Motor neuron (in vitro differentiated cells): ENCODE data around the gene AHCTF1. TPM values are rescaled to one million over a fixed set of nuclear protein-coding genes. Genes with fewer than 3 reads are reported as not detected.
"Not testable (repeated sequence)": the region's sequence is repeated elsewhere in the genome, so short reads cannot be mapped to it uniquely, and the experiment has no call there.

Experiments used
- ATAC-seq, 8 experiments: fragments of 200-7000 bp; cut with Tn5 transposase; replicated peaks in 6 of 8; 2 replicates each; pipeline ENCODE4 v1.8.0; 2021; ENCODE audit warnings: mild to moderate bottlenecking in 8 of 8, moderate library complexity in 8 of 8
- H3K27ac ChIP-seq, 2 donors: fragments of 250-450 bp; sonication (Bioruptor Pico); 2 replicates each; pipeline ENCODE4 v1.9.0; 2021; ENCODE audit warnings: antibody characterized with exemption in 2 of 2, mild to moderate bottlenecking in 2 of 2, moderate library complexity in 1 of 2
- H3K4me1 ChIP-seq, 2 donors: fragments of 250-450 bp; sonication (Bioruptor Pico); replicated peaks in 1 of 2; 2 replicates each; pipeline ENCODE4 v1.6.1; 2021; ENCODE audit warnings: antibody characterized with exemption in 2 of 2, mild to moderate bottlenecking in 2 of 2, moderate library complexity in 1 of 2
- H3K4me3 ChIP-seq, 5 donors: fragments of 250-450 bp; sonication (Bioruptor Pico); 2 replicates each; pipeline ENCODE4 v1.9.0; 2021; ENCODE audit warnings: antibody characterized with exemption in 5 of 5, mild to moderate bottlenecking in 5 of 5, moderate library complexity in 4 of 5
- WGBS, 10 experiments: fragments of 450-650 bp; shearing (Covaris generic); methylation state at CpG; one replicate each; pipeline ENCODE4 v1.0.0; 2022; 5-methylcytosine and 5-hydroxymethylcytosine counted together
- in situ Hi-C, 9 experiments: fragments of 400-800 bp; cut with MboI; loops; one replicate each; pipeline ENCODE4 v1.15.0; 2021; ENCODE audit warnings: low sequenced_read_pairs in 9 of 9, low pct_unique_long_range_greater_than_20kb in 2 of 9; ENCODE audit not compliant: unreplicated experiment in 9 of 9
- total RNA-seq, 8 experiments: library from RNA; unstranded; fragments of 300-600 nt; gene quantifications; 2 replicates each; pipeline versions ENCODE4 v1.2.3 to v1.2.4, GENCODE V29; 2022

Gene AHCTF1
- total RNA-seq, 8 experiments from 2014 or later: 25.6 to 50.4 (median 32.5) TPM

- H3K27ac ChIP-seq: no peak overlapping the region
- in situ Hi-C loops: no loop called here
- no peaks in the 10 kb centered on the region for H3K4me1 ChIP-seq
- 60 to 100% (median 95%) methylated on average over 1 of the region's 1 CpG for WGBS, 10 experiments
- no peak for ATAC-seq
- H3K4me3 ChIP-seq: no peak overlapping the region
These were observed 75.4 kb downstream of the AHCTF1 start for GRCh38 chr1:246856371-246856770.

- H3K4me1 ChIP-seq, ATAC-seq, H3K27ac ChIP-seq, H3K4me3 ChIP-seq, in situ Hi-C loops: not testable (repeated sequence)
- WGBS, 10 experiments: 100% methylated on average over 1 of the region's 5 CpGs; no CpG with 5 or more reads in 9 of the 10 experiments
These were observed 81.1 kb downstream of the AHCTF1 start for GRCh38 chr1:246850640-246851039.

GRCh38 chr1:246843876-246844275 is 87.9 kb downstream of the AHCTF1 start:
- in situ Hi-C loops: loop anchor here in 1 of 9 experiments (25.0 kb wide), 1 partner anchor 93 kb away; the partner anchor contains the start of gene AHCTF1
- no peaks in the 10 kb centered on the region for H3K4me1 ChIP-seq
- 0 to 100% (median 92%) methylated on average over 1 to 5 of the region's 5 CpGs for WGBS, 10 experiments
- no peak overlapping the region for H3K27ac ChIP-seq
- no peak for ATAC-seq
- H3K4me3 ChIP-seq: no peak overlapping the region

- not testable (repeated sequence) for ATAC-seq, H3K27ac ChIP-seq, H3K4me3 ChIP-seq, H3K4me1 ChIP-seq
- 86 to 100% (median 94%) methylated on average over 1 to 3 of the region's 3 CpGs; no CpG with 5 or more reads in 2 of the 10 experiments for WGBS, 10 experiments
- in situ Hi-C loops: loop anchor here in 1 of 9 experiments (25.0 kb wide), 1 partner anchor 97 kb away; the partner anchor contains the start of gene AHCTF1
These were observed 91.0 kb downstream of the AHCTF1 start for GRCh38 chr1:246840761-246841160.

GRCh38 chr1:246838118-246838456 is 93.7 kb downstream of the AHCTF1 start:
- WGBS, 10 experiments: 75 to 100% (median 92%) methylated on average over 2 of the region's 2 CpGs
- no peak for ATAC-seq
- Histone ChIP-seq H3K4me1 (peaks cover 0 to 5% of the 10 kb centered on the region in 2 donors), H3K4me3 (no peak overlapping the region), H3K27ac (no peak overlapping the region)
- in situ Hi-C loops: loop anchor here in 1 of 9 experiments (25.0 kb wide), 1 partner anchor 99 kb away; the partner anchor contains the start of gene AHCTF1

GRCh38 chr1:246837418-246838117 is 94.2 kb downstream of the AHCTF1 start:
- peaks cover 0 to 5% of the 10 kb centered on the region in 2 donors for H3K4me1 ChIP-seq
- no peak overlapping the region for H3K4me3 ChIP-seq
- peak in 1 of 8 experiments; percentile 10 for ATAC-seq
- in situ Hi-C loops: loop anchor here in 1 of 9 experiments (25.0 kb wide), 1 partner anchor 100 kb away; the partner anchor contains the start of gene AHCTF1
- 71 to 97% (median 93%) methylated on average over 1 to 9 of the region's 9 CpGs; no CpG with 5 or more reads in 1 of the 10 experiments for WGBS, 10 experiments
- H3K27ac ChIP-seq: no peak overlapping the region

- Histone ChIP-seq H3K27ac (no peak overlapping the region), H3K4me3 (no peak overlapping the region), H3K4me1 (peaks cover 0 to 5% of the 10 kb centered on the region in 2 donors)
- in situ Hi-C loops: loop anchor here in 1 of 9 experiments (25.0 kb wide), 1 partner anchor 101 kb away; the partner anchor contains the start of gene AHCTF1
- ATAC-seq: peak in 6 of 8 experiments; percentile 14 to 64 (median 52)
- WGBS, 10 experiments: 0 to 83% (median 64%) methylated on average over 2 to 6 of the region's 6 CpGs
These were observed 95.4 kb downstream of the AHCTF1 start for GRCh38 chr1:246836209-246836966.

GRCh38 chr1:246831543-246831942 is 100.2 kb downstream of the AHCTF1 start:
- H3K4me3 ChIP-seq: no peak overlapping the region
- WGBS, 10 experiments: 0 to 100% (median 73%) methylated on average over 1 to 4 of the region's 4 CpGs; no CpG with 5 or more reads in 2 of the 10 experiments
- no peak overlapping the region for H3K27ac ChIP-seq
- ATAC-seq: no peak
- in situ Hi-C loops: loop anchor here in 1 of 9 experiments (25.0 kb wide), 1 partner anchor 106 kb away; the partner anchor contains the start of gene AHCTF1
- peaks cover 0 to 4% of the 10 kb centered on the region in 2 donors for H3K4me1 ChIP-seq

GRCh38 chr1:246828818-246829217 is 102.9 kb downstream of the AHCTF1 start:
- WGBS, 10 experiments: 47 to 100% (median 82%) methylated on average over 1 to 4 of the region's 4 CpGs
- Histone ChIP-seq H3K4me3 (no peak overlapping the region), H3K27ac (no peak overlapping the region), H3K4me1 (no peaks in the 10 kb centered on the region)
- in situ Hi-C loops: loop anchor here in 1 of 9 experiments (25.0 kb wide), 1 partner anchor 108 kb away; the partner anchor contains the start of gene AHCTF1
- no peak for ATAC-seq

GRCh38 chr1:246827396-246827795 is 104.4 kb downstream of the AHCTF1 start:
- no peaks in the 10 kb centered on the region for H3K4me1 ChIP-seq
- 64 to 100% (median 82%) methylated on average over 1 to 5 of the region's 5 CpGs for WGBS, 10 experiments
- no peak overlapping the region for H3K27ac ChIP-seq
- ATAC-seq: peak in 1 of 8 experiments; percentile 55
- in situ Hi-C loops: loop anchor here in 1 of 9 experiments (25.0 kb wide), 1 partner anchor 110 kb away; the partner anchor contains the start of gene AHCTF1
- no peak overlapping the region for H3K4me3 ChIP-seq

GRCh38 chr1:246825557-246826175 is 106.1 kb downstream of the AHCTF1 start:
- 83 to 100% methylated on average over 1 of the region's 1 CpG; no CpG with 5 or more reads in 8 of the 10 experiments for WGBS, 10 experiments
- ATAC-seq: no peak
- no peak overlapping the region for H3K27ac ChIP-seq
- H3K4me3 ChIP-seq: no peak overlapping the region
- H3K4me1 ChIP-seq: no peaks in the 10 kb centered on the region
- in situ Hi-C loops: loop anchor here in 1 of 9 experiments (25.0 kb wide), 1 partner anchor 112 kb away; the partner anchor contains the start of gene AHCTF1

GRCh38 chr1:246824541-246824940 is 107.2 kb downstream of the AHCTF1 start:
- no peak overlapping the region for H3K4me3 ChIP-seq
- WGBS, 10 experiments: 30 to 95% (median 83%) methylated on average over 1 to 2 of the region's 2 CpGs
- in situ Hi-C loops: no loop called here
- ATAC-seq: no peak
- H3K27ac ChIP-seq: no peak overlapping the region
- H3K4me1 ChIP-seq: no peaks in the 10 kb centered on the region
